ENCODE measurements around the gene CCL17.
"Not testable (repeated sequence)": the region's sequence is repeated elsewhere in the genome, so short reads cannot be mapped to it uniquely, and the experiment has no call there.

Gene CCL17

GRCh38 chr16:57390636-57391295, 13.8 kb upstream of the CCL17 start:
- H3K4me3 ChIP-seq (replicated peaks in 1 of 2; ENCODE audit: low read depth in 2 of 2, low read length in 2 of 2), result no peak overlapping the region
- TF ChIP-seq CTCF (IDR thresholded peaks at IDR 0.05; ENCODE audit: low read depth, low read length), result no peak
- peak in 1 of 2 donors; percentile 73 for DNase-seq (ENCODE audit: low read depth in 2 of 2)

GRCh38 chr16:57391300-57391699, 13.3 kb upstream of the CCL17 start:
- no peak for TF ChIP-seq CTCF (IDR thresholded peaks at IDR 0.05; ENCODE audit: low read depth, low read length)
- DNase-seq (ENCODE audit: low read depth in 2 of 2), result no peak
- H3K4me3 ChIP-seq (replicated peaks in 1 of 2; ENCODE audit: low read depth in 2 of 2, low read length in 2 of 2), result no peak overlapping the region

- no peak overlapping the region for H3K4me3 ChIP-seq (replicated peaks in 1 of 2; ENCODE audit: low read depth in 2 of 2, low read length in 2 of 2)
- no peak for TF ChIP-seq CTCF (IDR thresholded peaks at IDR 0.05; ENCODE audit: low read depth, low read length)
Observed at GRCh38 chr16:57391708-57392107, 12.9 kb upstream of the CCL17 start.

GRCh38 chr16:57392694-57393093, 11.9 kb upstream of the CCL17 start:
- H3K4me3 ChIP-seq (replicated peaks in 1 of 2; ENCODE audit: low read depth in 2 of 2, low read length in 2 of 2), result no peak overlapping the region
- no peak for DNase-seq (ENCODE audit: low read depth in 2 of 2)
- no peak for TF ChIP-seq CTCF (IDR thresholded peaks at IDR 0.05; ENCODE audit: low read depth, low read length)

More at GRCh38 chr16:57391708-57392107, 12.9 kb upstream of the CCL17 start:
- DNase-seq (ENCODE audit: low read depth in 2 of 2), result no peak

GRCh38 chr16:57394444-57394843, 10.1 kb upstream of the CCL17 start:
- no peak overlapping the region for H3K4me3 ChIP-seq (replicated peaks in 1 of 2; ENCODE audit: low read depth in 2 of 2, low read length in 2 of 2)
- DNase-seq (ENCODE audit: low read depth in 2 of 2), result peak; percentile 32 to 42
- TF ChIP-seq CTCF (IDR thresholded peaks at IDR 0.05; ENCODE audit: low read depth, low read length), result no peak

GRCh38 chr16:57395026-57395425, 9.5 kb upstream of the CCL17 start:
- no peak for TF ChIP-seq CTCF (IDR thresholded peaks at IDR 0.05; ENCODE audit: low read depth, low read length)
- no peak overlapping the region for H3K4me3 ChIP-seq (replicated peaks in 1 of 2; ENCODE audit: low read depth in 2 of 2, low read length in 2 of 2)
- no peak for DNase-seq (ENCODE audit: low read depth in 2 of 2)

- H3K4me3 ChIP-seq (replicated peaks in 1 of 2; ENCODE audit: low read depth in 2 of 2, low read length in 2 of 2), result no peak overlapping the region
- TF ChIP-seq CTCF (IDR thresholded peaks at IDR 0.05; ENCODE audit: low read depth, low read length), result no peak
- DNase-seq (ENCODE audit: low read depth in 2 of 2), result no peak
Observed at GRCh38 chr16:57396786-57397185, 7.8 kb upstream of the CCL17 start.

- not testable (repeated sequence) for DNase-seq (ENCODE audit: low read depth in 2 of 2); H3K4me3 ChIP-seq (replicated peaks in 1 of 2; ENCODE audit: low read depth in 2 of 2, low read length in 2 of 2)
Observed at GRCh38 chr16:57397493-57397892, 7.1 kb upstream of the CCL17 start.

Data from cardiac fibroblast (primary cell).